CD4-positive, alpha-beta T cell treated with Interleukin-17A for 1 hour (primary cell): ENCODE results near the gene DOCK10.

Experiments used
- DNase-seq: peaks from one replicate; pipeline ENCODE4 v3.0.0-alpha.2; 2020

DOCK10 gene

GRCh38 chr2:224909885-224910573 is 132.2 kb downstream of the DOCK10 start:
- peak; percentile 53 for DNase-seq

- no peak for DNase-seq
Observed at GRCh38 chr2:224908818-224909217, 133.4 kb downstream of the DOCK10 start.

- DNase-seq: no peak
Observed at GRCh38 chr2:224904381-224904780, 137.9 kb downstream of the DOCK10 start.

GRCh38 chr2:224903621-224904020 is 138.6 kb downstream of the DOCK10 start:
- DNase-seq: no peak

- DNase-seq: no peak
Observed at GRCh38 chr2:224901121-224901676, 141.1 kb downstream of the DOCK10 start.

GRCh38 chr2:224895377-224895776 is 146.9 kb downstream of the DOCK10 start:
- no peak for DNase-seq

- peak; percentile 31 for DNase-seq
Observed at GRCh38 chr2:224894356-224894755, 147.9 kb downstream of the DOCK10 start.

- no peak for DNase-seq
Observed at GRCh38 chr2:224893848-224894247, 148.4 kb downstream of the DOCK10 start.

GRCh38 chr2:224892574-224893204 is 149.6 kb downstream of the DOCK10 start:
- no peak for DNase-seq

GRCh38 chr2:224890372-224890771 is 151.9 kb downstream of the DOCK10 start:
- no peak for DNase-seq

- no peak for DNase-seq
Observed at GRCh38 chr2:224887141-224887540, 155.1 kb downstream of the DOCK10 start.

GRCh38 chr2:224885836-224886547 is 156.3 kb downstream of the DOCK10 start:
- DNase-seq: no peak

- DNase-seq: no peak
Observed at GRCh38 chr2:224885291-224885690, 157.0 kb downstream of the DOCK10 start.

GRCh38 chr2:224884188-224884587 is 158.1 kb downstream of the DOCK10 start:
- DNase-seq: no peak

- DNase-seq: no peak
Observed at GRCh38 chr2:224883700-224884099, 158.6 kb downstream of the DOCK10 start.

- DNase-seq: no peak
Observed at GRCh38 chr2:224883172-224883516, 159.1 kb downstream of the DOCK10 start.

- no peak for DNase-seq
Observed at GRCh38 chr2:224882291-224883171, 159.7 kb downstream of the DOCK10 start.

- DNase-seq: no peak
Observed at GRCh38 chr2:224881846-224882245, 160.4 kb downstream of the DOCK10 start.

GRCh38 chr2:224876522-224876921 is 165.7 kb downstream of the DOCK10 start:
- DNase-seq: no peak

GRCh38 chr2:224875841-224876240 is 166.4 kb downstream of the DOCK10 start:
- no peak for DNase-seq

GRCh38 chr2:224875153-224875552 is 167.1 kb downstream of the DOCK10 start:
- no peak for DNase-seq

GRCh38 chr2:224871813-224872212 is 170.5 kb downstream of the DOCK10 start:
- DNase-seq: no peak

- DNase-seq: no peak
Observed at GRCh38 chr2:224870341-224870740, 171.9 kb downstream of the DOCK10 start.
